BLaER1 (cell line): ENCODE data around the gene SLK.

Experiments
- H3K27ac ChIP-seq: shearing (Covaris generic); formaldehyde crosslinking; 2 replicates; pipeline ENCODE4 v1.8.1; 2022
- H3K27me3 ChIP-seq: shearing (Covaris generic); formaldehyde crosslinking; 2 replicates; pipeline ENCODE4 v1.8.1; 2022
- H3K36me3 ChIP-seq: shearing (Covaris generic); formaldehyde crosslinking; 2 replicates; pipeline ENCODE4 v1.8.1; 2022
- H3K4me1 ChIP-seq: shearing (Covaris generic); formaldehyde crosslinking; 2 replicates; pipeline ENCODE4 v1.8.1; 2022
- H3K4me2 ChIP-seq: shearing (Covaris generic); formaldehyde crosslinking; 2 replicates; pipeline ENCODE4 v1.8.1; 2022
- H3K4me3 ChIP-seq: shearing (Covaris generic); formaldehyde crosslinking; 2 replicates; pipeline ENCODE4 v1.8.1; 2022
- H3K9ac ChIP-seq: shearing (Covaris generic); formaldehyde crosslinking; 2 replicates; pipeline ENCODE4 v1.8.1; 2022
- H3K9me3 ChIP-seq: shearing (Covaris generic); formaldehyde crosslinking; 2 replicates; pipeline ENCODE4 v1.8.1; 2022
- H4K20me1 ChIP-seq: shearing (Covaris generic); formaldehyde crosslinking; 2 replicates; pipeline ENCODE4 v1.8.1; 2022
- Cebpa-rat ChIP-seq: shearing (Covaris generic); IDR thresholded peaks from 2 replicates; pipeline ENCODE4 v1.8.1; 2022

SLK gene

DNA sequence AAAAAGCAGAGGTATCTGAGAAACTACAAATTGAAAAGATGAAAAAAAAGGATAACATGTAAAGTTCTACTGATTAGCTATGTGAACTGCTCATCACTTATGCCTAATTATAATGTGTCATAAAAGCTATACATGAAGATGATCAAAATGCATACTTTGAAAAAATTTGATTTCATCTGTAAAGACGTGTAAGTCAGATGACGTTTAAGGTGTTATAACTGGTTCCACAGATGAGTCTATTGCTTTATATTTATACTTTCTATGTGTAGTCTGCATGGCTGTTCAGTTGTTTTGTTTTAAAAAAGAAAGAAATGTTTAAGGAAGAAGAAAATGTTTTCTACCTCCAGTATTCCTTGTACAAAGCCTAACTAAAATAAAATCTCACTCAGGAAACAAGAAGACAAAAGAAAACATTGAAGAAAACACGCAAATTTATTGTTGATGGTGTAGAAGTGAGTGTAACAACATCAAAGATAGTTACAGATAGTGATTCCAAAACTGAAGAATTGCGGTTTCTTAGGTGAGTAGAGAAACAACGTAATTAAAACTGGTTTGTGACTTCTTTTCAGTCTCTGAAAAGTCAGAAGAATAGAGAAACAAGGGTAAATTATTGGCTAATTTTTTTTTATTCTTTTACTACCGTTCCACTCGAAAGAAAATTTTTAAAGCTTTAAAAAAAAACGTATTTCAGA is 38.4 kb downstream of the SLK start:
- peaks cover 60% of the 10 kb centered on the region for H3K36me3 ChIP-seq
- no peaks in the 10 kb centered on the region for H3K27me3 ChIP-seq
- no peak overlapping the region for H3K27ac ChIP-seq
- H3K9me3 ChIP-seq, result no peaks in the 10 kb centered on the region
- no peak overlapping the region for H3K4me2 ChIP-seq
- no peaks in the 10 kb centered on the region for H3K4me1 ChIP-seq
- no peak for TF ChIP-seq Cebpa-rat
- H3K9ac ChIP-seq, result no peak overlapping the region
- H3K4me3 ChIP-seq, result no peak overlapping the region
- H4K20me1 ChIP-seq, result no peaks in the 10 kb centered on the region

- no peak overlapping the region for H3K4me3 ChIP-seq
- no peaks in the 10 kb centered on the region for H3K9me3 ChIP-seq
- no peak for TF ChIP-seq Cebpa-rat
- no peak overlapping the region for H3K9ac ChIP-seq
- H3K36me3 ChIP-seq, result peaks cover 24% of the 10 kb centered on the region
- H3K4me1 ChIP-seq, result no peaks in the 10 kb centered on the region
- no peak overlapping the region for H3K27ac ChIP-seq
- H3K27me3 ChIP-seq, result no peaks in the 10 kb centered on the region
- no peak overlapping the region for H3K4me2 ChIP-seq
- H4K20me1 ChIP-seq, result no peaks in the 10 kb centered on the region
These were observed 45.0 kb downstream of the SLK start for GRCh38 chr10:104011904-104012303.

GRCh38 chr10:104013489-104013888 is 46.5 kb downstream of the SLK start:
- Histone ChIP-seq H3K4me2 (no peak overlapping the region), H3K27me3 (no peaks in the 10 kb centered on the region), H3K9me3 (no peaks in the 10 kb centered on the region), H3K36me3 (peaks cover 21% of the 10 kb centered on the region), H3K4me3 (no peak overlapping the region), H3K4me1 (no peaks in the 10 kb centered on the region), H3K9ac (no peak overlapping the region), H3K27ac (no peak overlapping the region), H4K20me1 (no peaks in the 10 kb centered on the region)
- no peak for TF ChIP-seq Cebpa-rat

- TF ChIP-seq Cebpa-rat, result no peak
- Histone ChIP-seq H3K9me3 (no peaks in the 10 kb centered on the region), H3K36me3 (peaks cover 28% of the 10 kb centered on the region), H3K4me3 (no peak overlapping the region), H3K9ac (no peak overlapping the region), H3K4me2 (no peak overlapping the region), H3K4me1 (no peaks in the 10 kb centered on the region), H4K20me1 (no peaks in the 10 kb centered on the region), H3K27ac (no peak overlapping the region), H3K27me3 (no peaks in the 10 kb centered on the region)
These were observed 47.2 kb downstream of the SLK start for GRCh38 chr10:104014176-104014575.

DNA sequence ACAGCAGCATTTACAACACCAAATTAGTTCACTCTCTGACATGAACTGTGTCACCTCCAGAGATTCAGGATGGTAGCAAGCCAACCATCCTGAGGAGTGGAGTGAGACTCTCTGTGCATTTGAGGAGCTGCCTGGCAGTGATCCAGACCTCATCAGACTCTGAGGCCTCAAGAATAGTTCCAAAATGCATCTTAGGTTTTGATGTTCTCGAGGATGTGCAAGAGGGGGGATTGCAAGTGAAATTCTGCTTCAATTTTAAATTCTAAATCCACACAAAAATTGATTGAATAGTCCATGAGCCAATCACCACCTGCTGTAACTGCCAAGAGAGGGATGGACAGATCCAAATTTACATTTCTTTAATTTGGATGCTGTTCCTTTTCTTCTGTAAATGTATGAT is 49.7 kb downstream of the SLK start:
- Histone ChIP-seq H3K4me3 (no peak overlapping the region), H3K4me2 (no peak overlapping the region), H3K4me1 (peaks cover 1% of the 10 kb centered on the region; the same call in 1 of the 2 replicates), H3K36me3 (peaks cover 44% of the 10 kb centered on the region), H3K27ac (no peak overlapping the region), H4K20me1 (no peaks in the 10 kb centered on the region), H3K9me3 (no peaks in the 10 kb centered on the region), H3K27me3 (no peaks in the 10 kb centered on the region), H3K9ac (no peak overlapping the region)
- TF ChIP-seq Cebpa-rat, result no peak

- Histone ChIP-seq H3K27me3 (no peaks in the 10 kb centered on the region), H3K9me3 (no peaks in the 10 kb centered on the region), H3K36me3 (peaks cover 56% of the 10 kb centered on the region), H3K27ac (no peak overlapping the region), H3K4me2 (no peak overlapping the region), H3K9ac (no peak overlapping the region), H3K4me1 (peaks cover 7% of the 10 kb centered on the region; the same call in 1 of the 2 replicates), H3K4me3 (no peak overlapping the region), H4K20me1 (no peaks in the 10 kb centered on the region)
- no peak for TF ChIP-seq Cebpa-rat
These were observed 51.5 kb downstream of the SLK start for GRCh38 chr10:104018471-104018870.

GRCh38 chr10:104020020-104020419 is 53.1 kb downstream of the SLK start:
- Histone ChIP-seq H3K9ac (no peak overlapping the region), H3K4me3 (no peak overlapping the region), H3K4me2 (no peak overlapping the region), H3K27me3 (no peaks in the 10 kb centered on the region), H3K27ac (no peak overlapping the region), H3K36me3 (peaks cover 67% of the 10 kb centered on the region), H3K4me1 (peaks cover 7% of the 10 kb centered on the region; the same call in 1 of the 2 replicates), H4K20me1 (no peaks in the 10 kb centered on the region), H3K9me3 (no peaks in the 10 kb centered on the region)
- no peak for TF ChIP-seq Cebpa-rat

GRCh38 chr10:104021246-104021645 is 54.3 kb downstream of the SLK start:
- no peak for TF ChIP-seq Cebpa-rat
- Histone ChIP-seq H3K27ac (no peak overlapping the region), H3K27me3 (no peaks in the 10 kb centered on the region), H3K36me3 (peaks cover 76% of the 10 kb centered on the region), H3K9me3 (no peaks in the 10 kb centered on the region), H3K9ac (no peak overlapping the region), H4K20me1 (no peaks in the 10 kb centered on the region), H3K4me1 (peaks cover 7% of the 10 kb centered on the region; the same call in 1 of the 2 replicates), H3K4me3 (no peak overlapping the region), H3K4me2 (no peak overlapping the region)

GRCh38 chr10:104022026-104022425 is 55.1 kb downstream of the SLK start:
- no peaks in the 10 kb centered on the region for H3K9me3 ChIP-seq
- no peak overlapping the region for H3K4me3 ChIP-seq
- TF ChIP-seq Cebpa-rat, result no peak
- no peaks in the 10 kb centered on the region for H3K27me3 ChIP-seq
- peaks cover 76% of the 10 kb centered on the region for H3K36me3 ChIP-seq
- H4K20me1 ChIP-seq, result no peaks in the 10 kb centered on the region
- H3K27ac ChIP-seq, result no peak overlapping the region
- H3K9ac ChIP-seq, result no peak overlapping the region
- peaks cover 7% of the 10 kb centered on the region; the same call in 1 of the 2 replicates for H3K4me1 ChIP-seq
- peak overlapping the region; percentile 20; the same call in 1 of the 2 replicates for H3K4me2 ChIP-seq

DNA sequence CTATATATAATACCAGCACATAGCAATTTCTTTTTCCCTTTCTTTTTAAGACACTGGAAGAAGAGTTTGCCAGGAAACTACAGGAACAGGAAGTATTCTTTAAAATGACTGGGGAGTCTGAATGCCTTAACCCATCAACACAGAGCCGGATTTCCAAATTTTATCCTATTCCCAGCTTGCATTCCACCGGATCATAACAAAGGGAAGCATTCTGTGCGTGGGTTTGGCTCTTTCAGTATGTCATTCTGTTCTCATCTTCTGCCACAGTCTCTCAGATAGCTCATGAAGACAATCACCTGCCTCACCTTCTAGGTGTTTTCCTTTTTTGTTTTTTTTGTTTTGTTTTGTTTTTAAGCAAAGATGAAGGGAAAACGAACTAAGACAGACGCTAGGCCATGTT is 58.6 kb downstream of the SLK start:
- Histone ChIP-seq H3K9me3 (no peaks in the 10 kb centered on the region), H3K4me2 (no peak overlapping the region), H4K20me1 (no peaks in the 10 kb centered on the region), H3K4me3 (no peak overlapping the region), H3K4me1 (peaks cover 7% of the 10 kb centered on the region; the same call in 1 of the 2 replicates), H3K36me3 (peaks cover 65% of the 10 kb centered on the region), H3K27ac (no peak overlapping the region), H3K9ac (no peak overlapping the region), H3K27me3 (no peaks in the 10 kb centered on the region)
- TF ChIP-seq Cebpa-rat, result no peak

- Histone ChIP-seq H3K36me3 (peaks cover 55% of the 10 kb centered on the region), H3K27ac (no peak overlapping the region), H3K27me3 (no peaks in the 10 kb centered on the region)
These were observed 59.8 kb downstream of the SLK start for GRCh38 chr10:104026762-104027161.

More at GRCh38 chr10:104026762-104027161, 59.8 kb downstream of the SLK start:
- H3K4me1 ChIP-seq, result peaks cover 5% of the 10 kb centered on the region; the same call in 1 of the 2 replicates
- no peak for TF ChIP-seq Cebpa-rat
- H3K4me2 ChIP-seq, result no peak overlapping the region
- H3K9me3 ChIP-seq, result no peaks in the 10 kb centered on the region
- H3K4me3 ChIP-seq, result no peak overlapping the region
- no peaks in the 10 kb centered on the region for H4K20me1 ChIP-seq
- H3K9ac ChIP-seq, result no peak overlapping the region
